Fibroblast of skin of right biceps (primary cell): ENCODE measurements around the gene ADORA3.
"Not testable (repeated sequence)": the region's sequence is repeated elsewhere in the genome, so short reads cannot be mapped to it uniquely, and the experiment has no call there.

Source experiments
- DNase-seq: peaks from one replicate; pipeline ENCODE4 v3.0.0-alpha.2; 2013

ADORA3 gene

DNA sequence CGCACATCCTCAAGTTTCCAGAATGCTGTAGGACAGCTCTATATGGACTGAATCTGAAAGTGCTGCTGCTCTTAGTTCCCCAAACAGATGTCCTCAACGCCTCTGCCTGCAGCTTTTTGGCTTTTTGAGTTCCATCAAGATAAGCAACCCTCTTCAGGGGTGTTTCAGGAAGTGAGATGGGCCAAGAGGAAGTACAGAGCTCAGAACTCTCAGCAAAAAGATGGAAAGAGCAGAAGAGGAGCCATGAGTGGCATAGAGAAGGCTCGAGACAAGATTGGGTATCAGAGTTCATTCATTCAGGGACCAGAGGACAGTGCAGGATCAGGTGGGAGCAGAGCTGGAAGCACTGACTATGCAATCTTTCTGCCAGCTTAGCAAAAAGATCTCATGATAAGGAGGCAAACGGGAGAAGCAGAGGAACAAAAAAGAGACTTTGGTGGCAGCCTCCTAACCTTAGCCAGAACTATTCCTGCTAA lies at the start of gene ADORA3, which contains the start of gene TMIGD3:
ADORA3 (minus strand) TSS at position 49 of the 476 bp plus-strand sequence. CDS start 279 bp downstream, outside the sequence.
TMIGD3 (minus strand) TSS at position 49 of the 476 bp plus-strand sequence. CDS start 279 bp downstream, outside the sequence.
- no peak for DNase-seq

DNA sequence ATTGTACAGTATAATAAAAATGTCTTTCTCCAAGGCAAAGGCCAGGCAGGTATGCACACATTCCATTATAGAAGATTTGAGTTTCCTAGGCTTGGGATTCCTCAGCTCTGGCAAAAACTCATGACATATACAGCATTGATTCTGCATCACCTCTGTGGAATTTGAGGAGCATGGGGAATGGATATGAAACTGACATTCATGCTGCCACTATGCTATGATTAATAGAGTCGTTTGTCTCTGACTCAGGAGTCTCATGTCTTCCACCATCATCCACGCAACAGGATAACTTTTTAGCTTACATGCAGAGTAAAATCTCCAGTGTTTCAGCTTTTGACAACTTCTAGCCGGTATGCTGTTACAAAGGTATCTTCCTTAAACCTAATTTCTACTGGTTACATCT lies 49.8 kb upstream of the ADORA3 start:
- peak; percentile 92 for DNase-seq

DNA sequence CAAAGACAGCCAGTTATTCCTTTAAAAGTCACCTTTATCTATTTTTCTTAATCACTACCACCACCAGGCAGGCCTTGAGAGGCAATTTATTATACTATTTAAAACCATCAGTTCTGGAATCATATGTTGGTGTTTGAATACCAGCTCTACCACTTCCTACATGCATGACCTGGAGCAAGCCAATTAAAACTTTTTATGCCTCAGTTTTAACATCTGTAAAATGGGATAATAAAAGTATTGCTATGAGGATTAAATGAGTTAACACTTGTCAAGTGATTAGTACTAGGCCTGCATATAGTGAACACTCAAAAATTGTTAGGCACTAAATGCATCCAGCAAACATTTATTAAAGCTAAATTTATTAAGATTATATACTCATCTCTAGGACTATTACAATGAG lies 49.2 kb upstream of the ADORA3 start:
- DNase-seq = no peak

DNA sequence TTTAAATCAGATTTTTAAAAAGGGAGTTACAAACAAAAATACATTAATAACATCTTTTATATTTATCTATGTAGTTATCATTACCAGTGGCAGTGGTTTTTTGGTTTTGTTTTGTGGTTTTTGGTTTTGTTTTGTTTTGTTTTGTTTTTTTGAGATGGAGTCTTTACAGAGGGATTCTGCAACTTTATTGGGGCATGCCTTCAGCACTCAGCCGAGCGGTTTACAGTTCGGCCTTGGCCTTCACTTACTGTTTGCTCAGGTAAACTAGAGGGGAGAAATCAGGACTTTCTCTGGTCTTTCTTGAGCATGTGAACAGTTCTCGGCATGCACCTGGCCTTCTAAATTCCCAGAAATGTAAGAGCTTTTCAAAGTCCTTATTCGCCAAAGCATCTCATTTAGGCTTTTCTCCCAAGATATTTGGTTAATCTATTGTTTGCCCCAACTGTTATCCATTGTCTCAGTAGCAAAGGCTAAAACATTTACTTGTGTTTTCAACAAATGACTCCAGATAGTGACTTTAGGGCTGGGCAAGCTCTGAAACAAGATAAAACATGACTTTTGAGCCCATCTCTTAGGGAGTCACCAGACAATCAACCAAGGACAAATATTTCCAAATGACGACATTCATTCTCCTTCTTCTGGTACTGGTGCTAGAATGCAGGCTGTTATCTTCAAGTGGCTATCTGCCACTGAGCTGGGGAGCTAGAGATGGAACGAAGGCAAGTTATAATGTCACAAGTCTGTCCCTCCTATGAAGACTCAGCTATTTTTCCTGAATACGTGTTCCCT lies 48.4 kb upstream of the ADORA3 start:
- DNase-seq = no peak

DNA sequence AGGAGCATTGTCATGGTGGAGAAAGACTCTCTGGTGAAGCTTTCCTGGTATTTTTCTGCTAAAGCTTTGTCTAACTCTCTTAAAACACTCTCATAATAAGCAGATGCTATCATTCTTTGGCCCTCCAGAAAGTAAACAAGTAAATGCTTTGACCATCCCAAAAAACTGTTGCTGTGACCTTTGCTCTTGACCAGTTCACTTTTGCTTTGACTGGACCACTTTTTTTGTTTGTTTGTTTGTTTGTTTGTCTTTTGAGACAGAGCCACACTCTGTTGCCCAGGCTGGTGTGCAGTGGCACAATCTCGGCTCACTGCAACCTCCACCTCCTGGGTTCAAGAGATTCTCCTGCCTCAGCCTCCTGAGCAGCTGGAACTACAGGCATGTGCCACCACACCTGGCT lies 44.4 kb upstream of the ADORA3 start:
- not testable (repeated sequence) for DNase-seq

DNA sequence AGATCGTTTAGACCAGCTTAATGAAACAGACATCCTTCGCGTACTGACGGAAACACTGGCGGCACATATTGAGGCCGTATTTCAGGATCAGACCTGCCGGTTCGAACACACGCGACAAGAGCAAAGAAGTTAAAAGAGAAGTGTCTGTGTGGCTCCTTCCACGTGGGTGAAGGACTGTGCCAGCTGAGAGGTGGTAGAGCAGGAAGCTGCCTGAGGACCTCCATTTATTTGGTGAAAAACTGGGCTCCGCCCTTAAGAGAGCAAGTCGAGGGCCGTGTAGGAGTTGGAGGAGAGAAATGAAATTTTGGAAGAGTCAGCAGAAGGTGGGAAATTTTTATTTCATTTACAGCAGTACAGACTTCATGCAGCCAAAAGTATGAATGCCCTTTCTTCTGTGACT lies 38.8 kb upstream of the ADORA3 start:
- no peak for DNase-seq

DNA sequence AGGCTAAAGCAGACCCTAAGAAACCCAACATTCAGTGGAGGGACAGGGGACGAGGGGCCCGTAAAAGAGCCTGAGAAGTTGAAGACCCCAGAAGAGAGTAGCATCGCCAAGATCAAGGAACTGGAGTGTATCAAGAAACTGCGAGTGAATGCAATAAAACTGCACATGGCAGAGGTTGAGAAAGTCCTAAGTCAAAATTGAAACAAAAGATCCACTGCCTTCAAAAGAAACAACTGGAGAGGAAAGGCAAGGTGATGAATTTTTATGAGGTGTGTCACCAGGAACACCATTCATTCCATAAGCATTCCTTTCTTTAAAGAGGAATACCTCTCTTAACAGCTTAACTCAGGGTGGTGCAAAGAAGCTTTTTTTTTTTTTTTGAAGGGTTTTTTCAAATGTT lies 38.3 kb upstream of the ADORA3 start:
- peak; percentile 74 for DNase-seq

DNA sequence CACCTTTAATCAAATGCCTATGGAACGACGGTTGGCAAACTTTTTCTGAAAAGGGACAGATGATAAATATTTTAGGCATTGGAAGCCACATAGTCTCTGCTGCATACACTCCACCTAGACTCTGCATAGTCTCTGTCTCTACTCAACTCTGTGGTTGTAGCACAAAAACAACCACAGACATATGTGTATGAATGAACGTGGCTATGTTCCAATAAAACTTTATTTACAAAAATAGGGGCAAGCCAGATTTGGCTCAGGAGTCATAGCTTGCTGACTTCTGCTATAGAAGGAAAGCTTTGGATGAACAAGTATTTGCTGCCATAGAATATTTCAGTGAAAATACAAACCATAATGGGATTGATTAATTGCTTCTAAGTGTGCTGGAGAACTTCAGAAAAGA lies 37.5 kb upstream of the ADORA3 start:
- DNase-seq = peak; percentile 5

DNA sequence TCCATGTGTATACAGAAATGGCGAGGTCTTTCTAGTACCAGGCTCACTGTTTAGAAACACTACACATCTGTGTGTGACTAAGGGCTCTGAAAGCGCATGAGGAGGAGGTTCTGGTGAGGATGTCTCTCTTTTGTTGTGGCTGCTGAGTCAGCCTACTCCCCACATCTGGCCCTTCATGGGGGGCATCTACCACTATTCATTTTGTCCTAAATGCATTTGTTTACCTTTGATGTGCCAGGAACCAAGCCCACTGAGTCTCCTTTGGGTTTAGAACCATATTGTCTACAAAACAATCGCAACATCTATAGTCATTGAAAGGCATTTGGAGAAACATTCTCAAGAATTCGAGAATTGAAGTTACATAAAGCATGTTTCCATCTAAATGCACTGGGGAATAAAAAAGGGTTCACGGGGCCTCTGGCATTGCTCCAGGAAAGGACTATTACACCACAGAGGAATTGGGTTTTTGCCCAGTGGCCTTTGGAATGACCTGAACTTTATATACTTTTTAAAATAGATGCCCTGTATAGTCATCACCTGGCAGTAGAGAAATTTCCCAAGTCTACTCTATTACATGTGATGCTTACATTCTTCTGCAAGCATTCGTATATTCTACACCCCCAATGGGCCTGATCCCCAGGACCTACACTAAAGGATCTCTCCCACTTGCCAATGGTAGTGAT lies 35.1 kb upstream of the ADORA3 start:
- DNase-seq = peak; percentile 79

DNA sequence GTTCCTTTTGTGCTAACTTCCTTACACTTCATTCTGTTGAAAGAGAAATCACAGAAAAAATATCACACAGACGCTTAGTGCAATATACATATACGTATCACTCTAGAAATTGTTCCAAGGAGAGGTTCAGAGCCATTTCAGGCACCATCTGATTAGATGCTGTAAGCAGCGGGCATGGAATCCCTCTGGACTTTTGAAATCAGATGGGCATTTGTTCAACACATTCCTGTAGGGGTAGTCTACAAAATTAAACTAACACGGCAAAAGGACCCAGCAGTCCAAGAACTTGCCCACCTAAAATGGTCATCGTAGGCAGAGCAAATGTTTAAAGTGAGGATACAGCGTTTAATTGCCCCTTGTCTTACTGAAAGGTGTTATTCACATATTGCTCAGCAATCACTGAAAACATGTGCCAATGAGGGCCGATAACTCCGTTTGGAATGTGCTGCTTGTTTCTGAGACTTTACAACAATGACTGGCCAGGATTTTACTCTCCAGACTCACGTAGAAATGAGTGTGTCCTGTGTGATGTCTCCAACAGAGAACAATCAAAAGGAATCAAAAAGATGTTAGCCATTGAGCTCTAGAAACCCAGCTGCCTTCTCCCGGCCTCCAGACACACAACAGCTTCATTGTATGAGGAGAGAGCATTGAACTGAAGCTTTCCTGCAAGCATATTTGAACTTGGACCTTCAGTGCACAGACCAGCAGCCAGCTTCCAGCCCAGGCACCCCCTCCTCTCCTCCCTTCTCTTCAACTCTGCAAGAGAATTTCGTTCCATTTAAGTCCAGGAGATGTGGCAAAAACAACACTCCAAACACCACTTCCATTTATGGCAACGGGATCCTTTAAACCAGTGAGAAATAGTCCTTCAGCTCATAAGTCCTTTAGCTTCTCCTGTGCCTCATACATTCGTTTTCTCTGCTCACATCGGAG lies 32.1 kb upstream of the ADORA3 start:
- no peak for DNase-seq

DNA sequence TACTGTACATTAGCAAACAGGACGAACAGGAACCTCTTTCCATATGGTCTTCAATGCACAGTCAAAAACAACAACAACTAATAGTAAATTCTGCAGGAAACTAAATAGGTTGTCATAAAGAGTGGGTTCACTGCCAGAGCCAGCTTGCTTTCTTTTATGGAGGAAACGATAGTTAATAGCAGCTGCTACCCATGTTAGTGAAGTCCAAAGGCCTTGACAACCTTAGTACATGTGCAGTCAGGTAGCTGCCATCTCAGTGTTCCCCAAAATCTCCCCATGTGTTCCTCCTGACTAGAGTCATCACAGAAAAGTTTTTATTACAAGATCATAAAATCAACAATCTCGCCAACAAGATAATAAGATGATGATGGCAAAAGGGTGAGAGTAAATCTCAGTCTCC lies 16.6 kb upstream of the ADORA3 start:
- DNase-seq = no peak

DNA sequence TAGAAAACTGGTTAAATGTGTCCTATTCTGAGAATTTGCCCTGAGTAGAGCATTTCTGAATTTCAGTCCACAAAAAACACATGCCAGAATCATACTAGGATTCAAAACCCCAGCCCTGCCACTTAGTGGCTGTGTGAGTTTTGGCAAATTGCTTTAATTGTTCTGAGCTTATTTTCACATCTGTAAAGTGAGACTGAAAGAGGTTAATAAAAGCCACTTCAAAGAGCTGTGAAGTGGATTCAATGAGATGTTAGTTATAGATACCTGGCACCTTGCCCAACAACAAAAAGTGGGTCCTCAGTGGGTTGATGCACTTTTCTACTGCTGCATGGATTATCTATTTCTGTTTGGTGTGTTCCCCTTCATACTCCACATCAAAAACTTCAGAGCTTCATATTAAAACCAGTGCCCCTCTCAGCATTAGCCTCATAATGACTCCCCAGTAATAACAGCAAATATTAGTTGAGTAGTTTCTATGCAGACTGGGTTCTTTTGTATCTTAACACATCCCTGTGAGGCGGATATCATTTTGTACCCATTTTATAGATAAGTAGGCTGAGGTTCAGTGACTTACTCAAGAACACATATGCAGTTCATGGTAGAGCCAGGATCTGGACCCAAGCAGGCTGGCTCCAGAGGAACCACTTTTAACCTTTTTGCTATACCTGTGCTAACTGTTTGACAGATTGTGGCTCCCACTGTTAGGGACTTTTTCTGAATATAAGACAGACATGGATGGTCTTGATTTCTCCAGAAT lies 14.2 kb upstream of the ADORA3 start:
- DNase-seq = no peak

DNA sequence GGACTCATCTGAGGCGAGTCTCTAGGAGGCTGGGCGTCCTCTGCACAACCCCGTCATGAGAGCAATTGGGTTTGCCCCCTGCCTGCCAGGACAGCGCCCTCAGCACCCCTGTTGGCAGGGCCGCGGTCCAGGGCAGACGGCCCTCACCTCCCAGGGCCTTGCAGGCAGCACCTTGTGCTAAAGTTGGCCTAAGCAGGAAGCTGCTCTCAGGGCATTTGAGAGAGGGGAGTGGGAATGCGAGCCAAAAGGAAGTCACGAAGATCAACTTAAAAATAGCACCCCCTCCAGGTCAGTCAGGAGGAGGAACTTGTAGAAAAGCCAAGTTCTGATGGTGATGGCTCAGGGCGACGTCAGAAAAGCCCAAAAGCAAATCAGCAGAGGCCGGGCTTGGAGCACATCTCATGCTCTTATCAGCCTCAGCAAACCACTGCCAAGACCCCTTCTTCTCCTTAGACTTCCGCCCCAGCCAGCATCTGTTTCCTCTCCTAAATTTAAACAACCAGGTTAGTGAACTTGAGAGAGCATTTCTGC lies 12.6 kb upstream of the ADORA3 start:
- peak; percentile 61 for DNase-seq

DNA sequence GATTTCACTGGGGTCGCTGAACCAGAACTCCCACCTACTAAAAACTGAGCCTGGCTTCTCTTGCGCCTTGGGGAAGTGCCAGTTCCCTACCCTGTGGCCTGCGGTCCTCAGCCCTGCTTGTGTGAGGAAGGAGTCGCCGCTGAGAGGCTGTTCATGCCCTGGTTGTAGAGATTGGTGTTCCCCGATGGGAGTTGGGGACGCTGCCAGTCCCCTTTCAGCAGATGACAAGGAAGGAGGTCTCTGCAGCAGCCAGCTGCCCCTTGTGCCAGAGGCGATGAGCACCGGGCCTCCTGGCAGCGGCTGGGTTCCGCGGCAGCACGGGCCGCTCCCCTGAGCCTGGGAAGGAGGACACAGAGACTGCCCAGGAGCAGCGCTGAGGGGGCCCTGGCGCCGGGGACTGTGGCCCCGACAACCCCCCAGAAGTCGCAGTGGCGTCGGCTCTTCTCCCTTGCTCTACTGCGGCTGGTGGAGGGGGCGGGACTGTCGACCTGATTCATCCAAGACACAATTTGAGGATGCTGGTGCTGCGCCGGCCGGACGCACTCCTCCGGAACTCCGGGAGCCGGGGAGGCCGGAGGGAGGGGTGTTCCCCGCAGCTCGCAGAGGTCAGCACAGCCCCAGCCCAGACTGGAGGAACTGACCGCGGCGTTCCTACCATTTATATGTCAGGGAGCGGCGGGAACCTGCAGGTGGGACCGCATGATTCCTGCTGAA lies 12.0 kb upstream of the ADORA3 start:
- peak; percentile 55 for DNase-seq

DNA sequence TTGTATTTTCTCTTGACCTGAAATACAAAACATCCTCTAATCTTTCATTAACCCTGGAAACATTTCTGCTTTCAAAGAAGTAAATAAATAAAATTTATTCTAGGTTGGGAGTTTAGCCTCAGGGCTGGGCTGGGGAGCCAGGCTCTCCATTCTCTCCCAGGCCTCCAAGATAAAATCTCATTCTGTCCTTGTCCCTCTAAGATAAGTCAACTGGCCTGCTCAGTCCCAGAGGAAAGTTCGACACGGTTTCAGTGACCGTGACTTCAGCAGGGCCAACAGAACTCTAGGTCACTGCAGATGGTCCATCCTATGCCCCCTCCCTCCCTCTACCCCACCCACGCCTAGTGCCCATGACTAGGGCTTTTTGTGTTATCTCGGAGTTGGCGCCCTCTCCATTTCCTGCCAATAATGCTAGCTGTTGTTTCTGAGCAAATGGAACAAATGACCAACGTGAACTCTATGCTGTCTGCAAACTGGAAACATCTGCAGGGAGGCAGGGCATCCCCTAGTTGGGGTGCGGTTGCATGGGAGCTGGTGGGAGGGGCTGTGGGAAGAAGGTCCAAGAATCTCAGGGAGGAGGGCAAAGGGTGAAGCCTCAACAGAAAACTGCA lies 10.1 kb upstream of the ADORA3 start:
- DNase-seq = no peak

DNA sequence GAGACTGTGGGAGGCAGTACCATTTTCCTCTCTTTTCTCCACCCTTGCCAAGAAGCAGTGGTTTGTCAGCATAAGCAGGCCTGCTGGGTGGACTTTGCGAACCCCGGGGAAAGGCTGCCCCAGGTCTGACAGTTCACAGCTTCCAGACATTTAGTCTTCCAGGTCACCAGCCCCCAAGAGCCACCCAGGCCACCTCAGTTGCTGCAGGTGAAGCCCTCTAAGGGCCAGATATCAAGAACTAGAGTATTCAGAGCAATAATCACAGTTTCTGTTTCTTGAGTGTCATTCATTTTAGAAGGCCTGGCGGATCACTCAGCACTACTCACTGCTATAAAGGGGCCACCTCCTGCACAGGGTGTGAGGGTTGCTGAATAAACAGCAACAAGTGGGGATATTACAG lies 9.5 kb upstream of the ADORA3 start:
- no peak for DNase-seq

DNA sequence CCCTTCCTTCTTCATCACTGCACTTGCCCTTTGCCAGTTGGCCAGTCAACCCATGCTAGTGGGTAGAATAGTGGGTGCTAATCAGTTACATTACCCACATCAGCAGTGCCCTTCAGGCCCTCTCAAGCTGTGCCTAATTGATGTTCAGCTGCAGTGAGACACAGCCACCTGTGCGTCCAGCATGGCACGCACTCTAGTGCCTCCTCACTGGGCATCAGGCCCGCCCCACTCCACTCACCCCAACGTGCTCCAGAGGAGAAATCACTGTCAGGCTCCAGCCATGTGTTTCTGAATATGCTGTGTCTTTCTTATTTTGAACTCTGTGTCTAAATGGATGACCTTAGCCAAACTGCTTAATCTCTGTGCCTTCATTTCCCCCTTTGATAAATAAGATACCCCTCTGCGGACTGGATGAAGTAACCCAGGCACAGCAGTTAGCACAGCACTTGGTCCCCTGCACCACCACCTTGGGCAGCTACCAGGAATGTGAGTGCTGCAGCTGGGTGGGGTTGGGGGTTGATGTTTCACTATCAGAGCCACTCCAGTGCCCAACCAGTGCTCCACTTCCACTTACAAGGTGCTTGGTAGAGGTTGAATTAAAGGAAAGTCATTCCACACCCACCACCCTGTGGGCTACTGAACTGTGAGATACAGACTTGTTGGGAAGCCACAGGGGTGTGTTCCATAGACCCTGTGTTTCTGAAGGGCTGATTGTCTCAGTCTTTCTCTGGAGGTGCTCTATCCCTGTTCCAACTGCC lies 8.9 kb upstream of the ADORA3 start:
- DNase-seq = no peak

DNA sequence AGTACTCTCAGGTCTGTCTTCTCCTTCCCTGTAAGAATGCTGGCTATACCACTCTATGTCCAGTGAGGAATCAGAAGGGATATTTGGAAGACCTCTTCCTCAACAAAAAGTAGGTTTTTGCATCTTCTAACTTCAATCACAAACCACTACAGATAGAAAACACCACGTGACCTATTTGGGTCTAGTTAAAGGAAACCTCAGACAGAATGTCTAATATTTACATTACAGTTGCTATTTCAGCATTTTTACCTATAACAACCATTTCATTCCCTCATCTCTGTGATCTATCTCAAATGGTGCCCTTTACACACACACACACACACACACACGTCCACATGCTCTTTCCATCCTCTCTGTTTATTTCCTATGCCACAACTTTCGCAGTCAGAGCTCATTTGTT lies 7.9 kb upstream of the ADORA3 start:
- no peak for DNase-seq

DNA sequence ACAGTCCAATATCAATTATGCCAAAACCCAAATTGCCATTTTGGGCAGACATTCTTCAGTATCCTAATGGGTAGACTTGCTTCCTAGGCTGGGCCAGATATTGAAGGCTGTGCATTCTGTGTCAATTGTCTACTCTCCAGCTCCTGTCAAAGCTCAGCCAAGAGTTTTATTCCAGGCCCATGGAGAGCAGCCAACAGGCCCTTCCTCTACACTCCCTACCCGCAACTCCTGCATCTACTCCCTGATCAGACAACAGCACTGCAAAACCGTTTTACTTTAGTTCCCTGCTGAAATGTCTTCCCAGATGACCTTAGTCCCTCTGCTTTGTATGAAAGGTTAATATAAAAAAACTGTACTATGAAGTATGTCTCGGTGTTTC lies 6.6 kb upstream of the ADORA3 start:
- DNase-seq = no peak
